Activated CD4-positive, alpha-beta T cell treated with anti-CD3 and anti-CD28 coated beads, Interleukin-2, amount 10 ng/mL, durations not matched to agents 24 days and 14 days (primary cell): ENCODE measurements around the gene ARHGAP45. TPM values are rescaled to one million over a fixed set of nuclear protein-coding genes. Genes with fewer than 3 reads are reported as not detected.
"Not testable (repeated sequence)": the region's sequence is repeated elsewhere in the genome, so short reads cannot be mapped to it uniquely, and the experiment has no call there.

ENCODE experiments used
- DNase-seq: peaks from one replicate; pipeline ENCODE4 v3.0.0; 2022
- H3K27ac Mint-ChIP-seq: one replicate; pipeline ENCODE4 v1.8.0; 2022; ENCODE audit warnings: mild to moderate bottlenecking, mixed read lengths
- H3K27me3 Mint-ChIP-seq: one replicate; pipeline ENCODE4 v1.8.0; 2022; ENCODE audit warnings: mixed read lengths
- H3K36me3 Mint-ChIP-seq: one replicate; pipeline ENCODE4 v1.8.0; 2022; ENCODE audit warnings: low read depth, mild to moderate bottlenecking, mixed read lengths
- H3K4me1 Mint-ChIP-seq: one replicate; pipeline ENCODE4 v1.8.0; 2021; ENCODE audit warnings: mixed read lengths
- H3K4me3 Mint-ChIP-seq: one replicate; pipeline ENCODE4 v1.8.0; 2022; ENCODE audit warnings: mild to moderate bottlenecking, moderate library complexity, mixed read lengths
- H3K9me3 Mint-ChIP-seq: one replicate; pipeline ENCODE4 v1.8.0; 2021; ENCODE audit warnings: mixed read lengths
- intact Hi-C: fragments of 100-400 bp; cut with micrococcal nuclease; formaldehyde crosslinking; loops from one replicate; pipeline ENCODE4 v1.15.1; 2023
- total RNA-seq: library from RNA; stranded (reverse); gene quantifications from 2 replicates; pipeline ENCODE4 v1.2.3, GENCODE V29; 2022

ARHGAP45 gene
- total RNA-seq, 1 donor from 2014 or later, result 183 TPM

- Mint-ChIP-seq H3K4me1 (peaks cover 15% of the 10 kb centered on the region), H3K4me3 (peak overlapping the region; percentile 93), H3K36me3 (peaks cover 33% of the 10 kb centered on the region)
- H3K27me3 Mint-ChIP-seq, H3K27ac Mint-ChIP-seq, intact Hi-C loops, DNase-seq, H3K9me3 Mint-ChIP-seq: not testable (repeated sequence)
Observed at GRCh38 chr19:1129084-1129483, 62.1 kb downstream of the ARHGAP45 start.

GRCh38 chr19:1129535-1129934, 62.6 kb downstream of the ARHGAP45 start:
- no peak for DNase-seq
- Mint-ChIP-seq H3K4me1 (peaks cover 15% of the 10 kb centered on the region), H3K36me3 (peaks cover 33% of the 10 kb centered on the region), H3K4me3 (peak overlapping the region; percentile 93), H3K9me3 (no peaks in the 10 kb centered on the region), H3K27ac (no peak overlapping the region), H3K27me3 (no peaks in the 10 kb centered on the region)
- intact Hi-C loops, result no loop called here

- Mint-ChIP-seq H3K36me3 (peaks cover 24% of the 10 kb centered on the region), H3K9me3 (no peaks in the 10 kb centered on the region), H3K27me3 (no peaks in the 10 kb centered on the region), H3K4me3 (peak overlapping the region; percentile 93), H3K27ac (peak overlapping the region; percentile 90), H3K4me1 (peaks cover 17% of the 10 kb centered on the region)
- intact Hi-C loops, result loop anchor here (5.0 kb wide), 2 partner anchors 41 to 61 kb away; partner anchors contain the start of gene SBNO2
- DNase-seq, result peak; percentile 88
Observed at GRCh38 chr19:1130771-1131717, 64.1 kb downstream of the ARHGAP45 start.

DNA sequence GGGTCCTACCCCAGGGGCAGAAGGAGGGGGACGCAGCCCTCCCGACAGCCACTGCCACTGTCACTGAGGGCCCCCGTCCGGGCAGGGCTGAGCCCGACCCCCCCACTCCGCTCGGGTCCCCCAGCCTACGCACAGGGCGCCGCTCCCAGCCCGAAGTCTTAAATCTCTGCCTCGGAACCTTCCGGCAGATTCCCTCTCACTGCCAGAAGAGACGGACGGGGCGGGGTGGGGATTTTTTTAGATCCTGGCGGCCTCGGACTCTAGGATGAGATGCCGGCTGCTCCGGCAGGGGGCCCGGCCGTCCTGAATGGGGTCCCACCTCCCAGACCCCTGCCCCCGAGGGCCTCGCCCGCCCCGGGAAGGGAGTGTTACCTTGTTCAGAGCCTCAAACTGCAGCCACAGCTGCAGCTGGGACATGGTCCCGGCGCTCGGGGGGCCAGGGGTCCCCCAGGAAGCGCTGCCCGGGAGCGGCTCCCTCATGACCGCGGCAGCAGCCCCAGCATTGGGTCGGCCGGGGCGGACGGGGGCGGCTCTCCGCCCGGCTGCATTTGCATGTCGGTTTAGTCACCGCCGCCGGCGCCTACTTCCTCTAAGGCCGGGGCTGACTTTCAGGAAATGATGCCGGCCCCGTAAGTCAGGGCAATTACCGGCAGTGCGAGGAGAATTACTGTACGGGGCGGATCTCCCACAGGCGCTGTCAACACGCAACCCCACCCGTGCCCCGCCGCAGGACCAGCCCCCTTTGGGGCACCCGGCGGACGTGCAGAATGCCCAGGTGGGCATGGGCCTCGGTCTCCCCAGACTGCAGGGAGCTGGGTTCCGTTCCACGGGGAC, 65.0 kb downstream of the ARHGAP45 start:
- H3K36me3 Mint-ChIP-seq, result peaks cover 20% of the 10 kb centered on the region
- peaks cover 19% of the 10 kb centered on the region for H3K4me1 Mint-ChIP-seq
- no peaks in the 10 kb centered on the region for H3K27me3 Mint-ChIP-seq

GRCh38 chr19:1132552-1133383, 65.8 kb downstream of the ARHGAP45 start:
- peaks cover 14% of the 10 kb centered on the region for H3K36me3 Mint-ChIP-seq
- peaks cover 18% of the 10 kb centered on the region for H3K4me1 Mint-ChIP-seq
- peak overlapping the region; percentile 93 for H3K4me3 Mint-ChIP-seq

More for the DNA sequence above, 65.0 kb downstream of the ARHGAP45 start:
- intact Hi-C loops, result loop anchor here (2.0 to 5.0 kb wide), 3 partner anchors 29 to 60 kb away; partner anchors contain the start of genes GPX4 and SBNO2
- peak overlapping the region; percentile 90 for H3K27ac Mint-ChIP-seq
- peak; percentile 97 for DNase-seq
- H3K4me3 Mint-ChIP-seq, result peak overlapping the region; percentile 93
- no peaks in the 10 kb centered on the region for H3K9me3 Mint-ChIP-seq

DNA sequence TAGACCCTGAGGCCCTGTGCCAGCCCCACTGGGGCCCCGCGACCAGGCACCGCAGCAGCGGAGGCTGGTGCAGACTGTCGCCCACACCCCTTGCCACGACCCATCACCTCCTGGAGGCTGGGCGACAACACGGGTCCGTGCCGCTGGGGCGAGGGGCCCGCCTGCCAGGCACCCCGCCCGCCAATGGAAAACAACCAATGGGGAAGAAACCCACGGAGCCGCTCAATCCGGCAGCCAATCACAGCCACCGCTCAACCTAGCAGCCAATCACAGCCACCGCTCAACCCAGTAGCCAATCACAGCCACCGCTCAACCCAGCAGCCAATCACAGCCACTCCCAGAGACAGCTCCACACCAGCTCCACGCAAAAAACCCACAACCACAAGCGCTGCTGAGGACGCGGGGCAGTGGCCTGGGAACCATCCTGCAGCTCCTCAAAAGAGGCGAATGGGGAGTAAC, 66.5 kb downstream of the ARHGAP45 start:
- DNase-seq, result peak; percentile 89
- Mint-ChIP-seq H3K9me3 (no peaks in the 10 kb centered on the region), H3K27me3 (no peaks in the 10 kb centered on the region), H3K27ac (peak overlapping the region; percentile 86), H3K4me3 (peak overlapping the region; percentile 67), H3K4me1 (peaks cover 18% of the 10 kb centered on the region), H3K36me3 (peaks cover 11% of the 10 kb centered on the region)
- intact Hi-C loops, result loop anchor here (2.0 to 5.0 kb wide), 3 partner anchors 31 to 59 kb away; partner anchors contain the start of genes GPX4 and SBNO2

More at GRCh38 chr19:1132552-1133383, 65.8 kb downstream of the ARHGAP45 start:
- intact Hi-C loops, result loop anchor here (2.0 to 5.0 kb wide), 3 partner anchors 30 to 60 kb away; partner anchors contain the start of genes GPX4 and SBNO2
- H3K27me3 Mint-ChIP-seq, result no peaks in the 10 kb centered on the region
- peak overlapping the region; percentile 90 for H3K27ac Mint-ChIP-seq
- no peaks in the 10 kb centered on the region for H3K9me3 Mint-ChIP-seq
- DNase-seq, result peak; percentile 79

DNA sequence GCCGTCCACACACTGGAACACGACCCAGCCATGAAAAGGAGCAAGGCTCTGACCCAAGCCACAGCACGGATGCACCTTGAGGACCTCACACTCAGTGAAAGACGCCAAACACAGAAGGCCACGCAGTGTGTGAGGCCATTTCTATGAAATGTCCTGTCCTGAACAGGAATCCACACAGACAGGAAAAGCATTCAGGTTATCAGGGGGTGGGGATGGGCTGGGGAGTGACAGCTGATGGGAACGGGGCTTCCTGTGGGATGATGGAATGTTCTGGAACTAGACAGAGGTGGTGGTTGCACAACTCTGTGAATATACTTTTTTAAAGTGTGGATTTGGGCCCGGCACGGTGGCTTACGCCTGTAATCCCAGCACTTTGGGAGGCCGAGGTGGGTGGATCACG, 67.5 kb downstream of the ARHGAP45 start:
- H3K27me3 Mint-ChIP-seq, result no peaks in the 10 kb centered on the region
- H3K4me1 Mint-ChIP-seq, result peaks cover 18% of the 10 kb centered on the region
- H3K4me3 Mint-ChIP-seq, result no peak overlapping the region
- DNase-seq, result no peak
- H3K27ac Mint-ChIP-seq, result peak overlapping the region; percentile 53
- intact Hi-C loops, result loop anchor here (5.0 kb wide), 2 partner anchors 38 to 58 kb away; partner anchors contain the start of gene SBNO2
- no peaks in the 10 kb centered on the region for H3K9me3 Mint-ChIP-seq
- peaks cover 14% of the 10 kb centered on the region for H3K36me3 Mint-ChIP-seq

DNA sequence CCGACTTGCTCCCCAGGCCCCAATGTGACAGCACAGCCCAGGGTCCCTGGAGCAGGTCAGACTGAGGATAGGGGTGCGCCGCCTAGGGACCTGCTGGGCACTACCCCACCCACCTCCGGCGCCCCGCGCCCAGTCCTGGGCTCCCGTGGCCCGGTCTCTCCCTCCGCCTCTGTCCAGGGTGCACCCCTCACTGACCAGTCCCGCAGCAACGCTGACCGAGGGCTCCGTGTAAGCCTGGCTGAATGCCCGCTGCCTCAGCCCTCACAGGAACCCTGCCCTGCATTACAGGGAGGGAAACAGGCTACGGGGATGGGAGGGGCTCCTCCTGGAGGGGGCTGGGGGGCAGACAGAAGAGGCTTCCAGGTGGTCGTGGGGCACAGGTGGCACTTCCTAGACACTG, 68.5 kb downstream of the ARHGAP45 start:
- Mint-ChIP-seq H3K4me3 (no peak overlapping the region), H3K9me3 (no peaks in the 10 kb centered on the region), H3K4me1 (peaks cover 12% of the 10 kb centered on the region), H3K27me3 (no peaks in the 10 kb centered on the region), H3K27ac (peak overlapping the region; percentile 49), H3K36me3 (peaks cover 16% of the 10 kb centered on the region)
- no peak for DNase-seq
- intact Hi-C loops, result no loop called here

DNA sequence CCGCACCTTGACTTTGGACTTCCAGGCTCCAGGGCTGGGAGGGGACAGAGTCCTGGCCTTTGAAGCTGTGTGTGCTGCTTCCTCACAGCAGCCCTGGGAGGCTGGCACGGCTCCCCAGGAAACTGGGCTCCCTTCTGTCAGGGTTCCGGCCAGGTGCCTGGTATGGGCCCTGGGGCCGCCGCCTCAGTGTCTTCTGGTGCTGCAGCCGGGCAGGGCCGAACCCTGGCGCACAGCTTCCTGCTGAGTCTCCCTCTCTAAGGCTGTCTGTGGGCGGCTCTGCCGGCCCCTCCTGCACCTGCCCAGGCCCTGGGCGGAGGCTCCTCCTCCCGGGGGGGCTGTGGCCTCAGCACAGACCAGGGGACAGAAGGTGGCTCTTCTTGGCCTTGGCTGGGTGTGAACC, 69.2 kb downstream of the ARHGAP45 start:
- peak overlapping the region; percentile 39 for H3K27ac Mint-ChIP-seq
- no peak overlapping the region for H3K4me3 Mint-ChIP-seq
- H3K36me3 Mint-ChIP-seq, result peaks cover 15% of the 10 kb centered on the region
- intact Hi-C loops, result no loop called here
- no peaks in the 10 kb centered on the region for H3K27me3 Mint-ChIP-seq
- no peaks in the 10 kb centered on the region for H3K9me3 Mint-ChIP-seq
- H3K4me1 Mint-ChIP-seq, result peaks cover 12% of the 10 kb centered on the region
- DNase-seq, result no peak

Other genes starting within 250 kb of the ARHGAP45 start
- gene PLPPR3, start 245.2 kb upstream of the ARHGAP45 start, total RNA-seq, result not detected in 2 replicates
- not detected in 2 replicates for gene AZU1, start 239.3 kb upstream of the ARHGAP45 start, total RNA-seq
- not detected in 2 replicates for gene PRTN3, start 226.2 kb upstream of the ARHGAP45 start, total RNA-seq
- not detected in 2 replicates for gene ELANE, start 214.9 kb upstream of the ARHGAP45 start, total RNA-seq
- gene CFD, start 207.5 kb upstream of the ARHGAP45 start, total RNA-seq, result 1.4 and 2.5 TPM in 2 replicates
- gene MED16, start 174.0 kb upstream of the ARHGAP45 start, total RNA-seq, result 58.1 and 61.1 TPM in 2 replicates
- gene RNU6-9, start 173.7 kb upstream of the ARHGAP45 start, total RNA-seq, result not detected in 2 replicates
- gene R3HDM4, start 153.9 kb upstream of the ARHGAP45 start, total RNA-seq, result 86.8 and 91.5 TPM in 2 replicates
- 12.9 and 16.8 TPM in 2 replicates for gene KISS1R, start 149.8 kb upstream of the ARHGAP45 start, total RNA-seq
- 35.6 and 36.6 TPM in 2 replicates for gene ARID3A, start 141.1 kb upstream of the ARHGAP45 start, total RNA-seq
- 104 and 111 TPM in 2 replicates for gene WDR18, start 82.8 kb upstream of the ARHGAP45 start, total RNA-seq
- 0.07 TPM in 1 of 2 replicates, not detected in the other for gene GRIN3B, start 66.7 kb upstream of the ARHGAP45 start, total RNA-seq
- gene TMEM259, start 46.0 kb upstream of the ARHGAP45 start, total RNA-seq, result 154 and 156 TPM in 2 replicates
- not detected in 2 replicates for gene RNU6-2, start 45.6 kb upstream of the ARHGAP45 start, total RNA-seq
- 112 TPM in 2 replicates for gene CNN2, start 40.6 kb upstream of the ARHGAP45 start, total RNA-seq
- gene ABCA7, start 27.1 kb upstream of the ARHGAP45 start, total RNA-seq, result 15.8 TPM in 2 replicates
- 273 and 274 TPM in 2 replicates for gene POLR2E, start 28.2 kb downstream of the ARHGAP45 start, total RNA-seq
- gene GPX4, start 36.8 kb downstream of the ARHGAP45 start, total RNA-seq, result 225 and 239 TPM in 2 replicates
- gene SBNO2, start 107.1 kb downstream of the ARHGAP45 start, total RNA-seq, result 97.1 and 98.9 TPM in 2 replicates
- 70.3 and 70.9 TPM in 2 replicates for gene STK11, start 138.6 kb downstream of the ARHGAP45 start, total RNA-seq
- 1.7 and 1.9 TPM in 2 replicates for gene CBARP, start 170.8 kb downstream of the ARHGAP45 start, total RNA-seq
- 254 and 269 TPM in 2 replicates for gene ATP5F1D, start 174.6 kb downstream of the ARHGAP45 start, total RNA-seq
- 72.3 and 82.4 TPM in 2 replicates for gene MIDN, start 181.4 kb downstream of the ARHGAP45 start, total RNA-seq
- gene CIRBP, start 202.2 kb downstream of the ARHGAP45 start, total RNA-seq, result 237 TPM in 2 replicates
- 115 and 126 TPM in 2 replicates for gene FAM174C, start 208.4 kb downstream of the ARHGAP45 start, total RNA-seq
- not detected in 2 replicates for gene EFNA2, start 218.7 kb downstream of the ARHGAP45 start, total RNA-seq